SKM-1 (cell line): Measurements from ENCODE around the gene SCART1.
"Not testable (repeated sequence)": the region's sequence is repeated elsewhere in the genome, so short reads cannot be mapped to it uniquely, and the experiment has no call there.

Experiments
- DNase-seq: peaks from one replicate; lab custom pipeline; 2025; ENCODE audit not compliant: unreplicated experiment; lab: John Stamatoyannopoulos, UW

SCART1 gene

GRCh38 chr10:133469205-133469604 lies 15.5 kb downstream of the SCART1 start:
- DNase-seq = not testable (repeated sequence)

GRCh38 chr10:133471300-133472109 lies 17.8 kb downstream of the SCART1 start:
- DNase-seq = no peak

GRCh38 chr10:133473270-133473669 lies 19.5 kb downstream of the SCART1 start:
- DNase-seq = no peak

GRCh38 chr10:133474027-133474426 lies 20.3 kb downstream of the SCART1 start:
- no peak for DNase-seq

GRCh38 chr10:133474665-133475424 lies 21.1 kb downstream of the SCART1 start:
- DNase-seq = no peak

- DNase-seq = no peak
Measured at GRCh38 chr10:133475425-133475734, 21.6 kb downstream of the SCART1 start.

GRCh38 chr10:133475821-133476640 lies 22.3 kb downstream of the SCART1 start:
- no peak for DNase-seq

- no peak for DNase-seq
Measured at GRCh38 chr10:133476641-133476990, 22.9 kb downstream of the SCART1 start.

- DNase-seq = no peak
Measured at GRCh38 chr10:133481086-133481643, 27.4 kb downstream of the SCART1 start.

- no peak for DNase-seq
Measured at GRCh38 chr10:133481657-133482056, 27.9 kb downstream of the SCART1 start.

- DNase-seq = no peak
Measured at GRCh38 chr10:133484818-133485217, 31.1 kb downstream of the SCART1 start.

GRCh38 chr10:133487085-133487484 lies 33.3 kb downstream of the SCART1 start:
- DNase-seq = no peak

GRCh38 chr10:133488354-133488753 lies 34.6 kb downstream of the SCART1 start:
- DNase-seq = no peak

- no peak for DNase-seq
Measured at GRCh38 chr10:133489816-133490588, 36.3 kb downstream of the SCART1 start.

GRCh38 chr10:133493562-133493961 lies 39.8 kb downstream of the SCART1 start:
- DNase-seq = not testable (repeated sequence)

GRCh38 chr10:133497363-133497762 lies 43.6 kb downstream of the SCART1 start:
- not testable (repeated sequence) for DNase-seq

GRCh38 chr10:133499176-133499575 lies 45.4 kb downstream of the SCART1 start:
- not testable (repeated sequence) for DNase-seq

- DNase-seq = not testable (repeated sequence)
Measured at GRCh38 chr10:133500897-133501296, 47.2 kb downstream of the SCART1 start.

GRCh38 chr10:133509700-133510099 lies 56.0 kb downstream of the SCART1 start:
- DNase-seq = no peak

GRCh38 chr10:133511408-133511807 lies 57.7 kb downstream of the SCART1 start:
- DNase-seq = no peak
